ENCODE measurements around the gene KIF13A. TPM values are rescaled to one million over a fixed set of nuclear protein-coding genes. Genes with fewer than 3 reads are reported as not detected.
A peak's percentile ranks its signal among the peaks of the same experiment; 100 is the strongest.

The KIF13A gene
- total and polyA plus RNA-seq, 9 of the 15 experiments (the other 6 are each of a cell fraction or from before 2014, with no cell fraction given) = 3.6 to 44.3 (median 29.7) TPM

DNA sequence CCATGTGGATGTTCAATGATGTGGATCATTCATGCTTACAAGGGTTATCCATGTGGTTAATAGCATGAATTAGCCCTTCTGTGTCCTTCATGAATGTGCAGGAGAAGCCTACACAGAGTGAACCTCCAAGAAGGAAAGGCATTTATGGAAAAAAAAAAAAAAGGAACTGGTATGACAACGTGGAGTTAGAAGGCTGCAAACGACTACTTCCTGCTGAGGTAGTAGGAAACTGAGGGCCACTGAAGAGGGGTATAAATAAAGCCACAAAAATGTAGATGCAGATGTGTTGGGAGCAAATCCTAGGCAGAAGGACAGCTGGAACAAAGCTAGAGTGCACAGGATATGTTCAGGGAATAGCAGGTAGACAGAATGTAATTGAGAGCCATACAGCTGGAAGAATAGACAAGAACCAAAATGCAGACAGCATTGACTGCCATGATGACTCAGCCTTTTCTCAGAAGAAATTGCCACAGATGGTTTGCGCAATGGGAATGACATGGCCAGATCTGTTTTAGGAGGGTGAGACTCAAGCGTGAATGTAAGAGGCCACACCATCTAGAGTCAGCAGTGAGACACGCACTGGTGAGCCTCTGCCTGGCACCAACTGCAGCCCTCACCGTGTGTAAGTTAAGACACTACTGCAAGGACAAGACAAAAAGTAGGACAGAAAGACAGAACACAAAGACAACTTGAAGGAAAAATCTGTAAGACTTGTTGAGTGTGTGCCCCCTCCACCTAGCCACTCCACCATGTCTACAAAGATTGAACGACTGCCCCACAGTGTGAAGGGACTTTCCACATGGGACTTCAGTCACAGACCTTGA, 79.8 kb downstream of the KIF13A start (continued):
- TF ChIP-seq, protein P1, sequence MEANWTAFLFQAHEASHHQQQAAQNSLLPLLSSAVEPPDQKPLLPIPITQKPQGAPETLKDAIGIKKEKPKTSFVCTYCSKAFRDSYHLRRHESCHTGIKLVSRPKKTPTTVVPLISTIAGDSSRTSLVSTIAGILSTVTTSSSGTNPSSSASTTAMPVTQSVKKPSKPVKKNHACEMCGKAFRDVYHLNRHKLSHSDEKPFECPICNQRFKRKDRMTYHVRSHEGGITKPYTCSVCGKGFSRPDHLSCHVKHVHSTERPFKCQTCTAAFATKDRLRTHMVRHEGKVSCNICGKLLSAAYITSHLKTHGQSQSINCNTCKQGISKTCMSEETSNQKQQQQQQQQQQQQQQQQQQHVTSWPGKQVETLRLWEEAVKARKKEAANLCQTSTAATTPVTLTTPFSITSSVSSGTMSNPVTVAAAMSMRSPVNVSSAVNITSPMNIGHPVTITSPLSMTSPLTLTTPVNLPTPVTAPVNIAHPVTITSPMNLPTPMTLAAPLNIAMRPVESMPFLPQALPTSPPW (CRISPR knock-in tag; IDR thresholded peaks at IDR 0.05) = peak; percentile 73
- TF ChIP-seq MYC (IDR thresholded peaks at IDR 0.05; ENCODE audit: low read depth, low read length) (0 out of 2 replicates have a peak, but pooled peaks have one; percentile 59), MYC (CRISPR knock-in tag; IDR thresholded peaks at IDR 0.05; ENCODE audit: borderline replicate concordance, low read depth) (peak; percentile 79; the same call in 1 of the 2 replicates), SAFB (IDR thresholded peaks at IDR 0.05; ENCODE audit: borderline replicate concordance, low read depth, low read length) (no peak), SRSF1 (IDR thresholded peaks at IDR 0.05; ENCODE audit: low read depth, low read length) (no peak), CBFA2T2 (conservative IDR thresholded peaks at IDR 0.05) (peak; percentile 77), NELFE (IDR thresholded peaks at IDR 0.05; ENCODE audit: insufficient read depth, insufficient read length) (no peak), STAG1 (CRISPR knock-in tag; IDR thresholded peaks at IDR 0.05; ENCODE audit: borderline replicate concordance) (no peak), KLF6 (CRISPR knock-in tag; IDR thresholded peaks at IDR 0.05; ENCODE audit: borderline replicate concordance) (no peak; the same call in 1 of the 2 replicates), NCOR1 (IDR thresholded peaks at IDR 0.05) (peak; percentile 84), MCM3 (IDR thresholded peaks at IDR 0.05) (no peak), TAL1 (IDR thresholded peaks at IDR 0.05) (peak; percentile 62), SRF (CRISPR knock-in tag; IDR thresholded peaks at IDR 0.05) (peak in 1 of 2 experiments; percentile 51; a peak in 1 of 4 replicates), HDGF (IDR thresholded peaks at IDR 0.05) (peak; percentile 87), ZNF766 (CRISPR knock-in tag; conservative IDR thresholded peaks at IDR 0.05) (peak; percentile 94), TFAM (CRISPR knock-in tag; conservative IDR thresholded peaks at IDR 0.05) (no peak)
- TF ChIP-seq, protein P2, sequence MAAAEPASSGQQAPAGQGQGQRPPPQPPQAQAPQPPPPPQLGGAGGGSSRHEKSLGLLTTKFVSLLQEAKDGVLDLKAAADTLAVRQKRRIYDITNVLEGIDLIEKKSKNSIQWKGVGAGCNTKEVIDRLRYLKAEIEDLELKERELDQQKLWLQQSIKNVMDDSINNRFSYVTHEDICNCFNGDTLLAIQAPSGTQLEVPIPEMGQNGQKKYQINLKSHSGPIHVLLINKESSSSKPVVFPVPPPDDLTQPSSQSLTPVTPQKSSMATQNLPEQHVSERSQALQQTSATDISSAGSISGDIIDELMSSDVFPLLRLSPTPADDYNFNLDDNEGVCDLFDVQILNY (CRISPR knock-in tag; IDR thresholded peaks at IDR 0.05) = 0 out of 2 replicates have a peak, but pooled peaks have one; percentile 70
- TF ChIP-seq, protein P3, sequence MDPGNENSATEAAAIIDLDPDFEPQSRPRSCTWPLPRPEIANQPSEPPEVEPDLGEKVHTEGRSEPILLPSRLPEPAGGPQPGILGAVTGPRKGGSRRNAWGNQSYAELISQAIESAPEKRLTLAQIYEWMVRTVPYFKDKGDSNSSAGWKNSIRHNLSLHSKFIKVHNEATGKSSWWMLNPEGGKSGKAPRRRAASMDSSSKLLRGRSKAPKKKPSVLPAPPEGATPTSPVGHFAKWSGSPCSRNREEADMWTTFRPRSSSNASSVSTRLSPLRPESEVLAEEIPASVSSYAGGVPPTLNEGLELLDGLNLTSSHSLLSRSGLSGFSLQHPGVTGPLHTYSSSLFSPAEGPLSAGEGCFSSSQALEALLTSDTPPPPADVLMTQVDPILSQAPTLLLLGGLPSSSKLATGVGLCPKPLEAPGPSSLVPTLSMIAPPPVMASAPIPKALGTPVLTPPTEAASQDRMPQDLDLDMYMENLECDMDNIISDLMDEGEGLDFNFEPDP (CRISPR knock-in tag; IDR thresholded peaks at IDR 0.05) = no peak
- TF ChIP-seq, protein P4, sequence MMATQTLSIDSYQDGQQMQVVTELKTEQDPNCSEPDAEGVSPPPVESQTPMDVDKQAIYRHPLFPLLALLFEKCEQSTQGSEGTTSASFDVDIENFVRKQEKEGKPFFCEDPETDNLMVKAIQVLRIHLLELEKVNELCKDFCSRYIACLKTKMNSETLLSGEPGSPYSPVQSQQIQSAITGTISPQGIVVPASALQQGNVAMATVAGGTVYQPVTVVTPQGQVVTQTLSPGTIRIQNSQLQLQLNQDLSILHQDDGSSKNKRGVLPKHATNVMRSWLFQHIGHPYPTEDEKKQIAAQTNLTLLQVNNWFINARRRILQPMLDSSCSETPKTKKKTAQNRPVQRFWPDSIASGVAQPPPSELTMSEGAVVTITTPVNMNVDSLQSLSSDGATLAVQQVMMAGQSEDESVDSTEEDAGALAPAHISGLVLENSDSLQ (IDR thresholded peaks at IDR 0.05) = peak; percentile 83
- TF ChIP-seq, protein P5, sequence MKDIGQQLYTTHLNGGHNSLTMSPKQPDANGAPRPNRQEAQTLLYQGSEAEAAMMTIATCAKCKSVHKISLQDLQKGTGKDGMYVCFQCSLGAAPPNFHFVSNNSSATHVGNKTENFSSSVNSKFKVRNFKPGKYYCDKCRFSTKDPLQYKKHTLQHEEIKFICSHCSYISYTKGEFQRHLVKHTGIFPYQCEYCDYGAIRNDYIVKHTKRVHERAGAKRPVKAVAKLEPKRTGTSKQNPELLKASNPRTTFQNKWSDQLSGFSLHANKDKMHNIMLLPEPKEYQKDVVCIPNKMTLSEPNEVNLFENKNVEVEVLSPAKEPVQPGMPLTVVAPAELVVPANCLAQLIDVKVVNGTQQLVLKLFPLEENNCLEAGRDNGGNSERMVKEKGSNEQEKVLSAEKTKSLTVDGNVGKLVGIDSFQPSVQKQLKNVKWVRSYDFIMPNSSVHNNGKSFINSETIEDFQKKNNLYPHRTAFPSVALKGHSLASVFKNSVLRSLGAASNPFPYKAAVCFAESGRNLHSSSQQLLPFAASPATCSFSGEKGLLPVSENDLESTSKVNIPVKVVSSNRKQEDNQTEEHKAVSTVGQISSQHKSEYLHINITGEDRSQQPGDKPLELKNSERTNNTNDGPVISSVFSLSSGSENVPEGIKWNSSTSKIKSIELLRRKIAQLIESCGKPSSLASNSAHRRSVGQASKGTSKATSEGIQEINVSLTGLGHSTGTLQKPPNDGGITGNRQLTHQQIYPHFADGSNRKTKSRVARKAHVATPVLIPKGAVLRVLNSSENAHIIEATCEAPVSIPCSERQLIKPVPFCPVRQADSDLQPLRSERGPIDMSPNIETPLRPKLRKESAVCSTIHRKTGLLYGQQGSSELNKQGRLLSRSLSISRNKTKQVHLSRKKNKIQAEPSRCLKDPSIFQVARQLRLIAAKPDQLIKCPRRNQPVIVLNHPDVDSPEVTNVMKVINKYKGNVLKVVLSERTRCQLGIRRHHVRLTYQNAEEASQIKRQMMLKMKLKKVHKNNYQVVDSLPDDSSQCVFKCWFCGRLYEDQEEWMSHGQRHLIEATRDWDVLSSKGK (CRISPR knock-in tag; IDR thresholded peaks at IDR 0.05) = no peak
